Left ventricle myocardium inferior (tissue), 1 donor: ENCODE results near the gene RBPJ. TPM values are rescaled to one million over a fixed set of nuclear protein-coding genes. Genes with fewer than 3 reads are reported as not detected.
"Not testable (repeated sequence)": the region's sequence is repeated elsewhere in the genome, so short reads cannot be mapped to it uniquely, and the experiment has no call there.

ENCODE experiments used
- DNase-seq: peaks from one replicate; pipeline ENCODE4 v3.0.0-alpha.2; 2020
- H3K27ac ChIP-seq: fragments of 200-600 bp; replicated peaks from 2 replicates; pipeline ENCODE4 v1.8.0; 2021
- H3K27me3 ChIP-seq: fragments of 200-600 bp; 2 replicates; pipeline ENCODE4 v1.8.0; 2021; ENCODE audit warnings: low read depth
- H3K36me3 ChIP-seq: fragments of 200-600 bp; 2 replicates; pipeline ENCODE4 v1.8.0; 2021
- H3K4me1 ChIP-seq: fragments of 200-600 bp; 2 replicates; pipeline ENCODE4 v1.8.0; 2021
- H3K4me3 ChIP-seq: fragments of 200-600 bp; 2 replicates; pipeline ENCODE4 v1.8.0; 2021; ENCODE audit warnings: mild to moderate bottlenecking, moderate library complexity
- H3K9me3 ChIP-seq: fragments of 200-600 bp; replicated peaks from 2 replicates; pipeline ENCODE4 v1.8.0; 2021
- CTCF ChIP-seq: fragments of 200-600 bp; IDR thresholded peaks from 2 replicates; pipeline ENCODE4 v1.8.0; 2021; ENCODE audit warnings: antibody characterized with exemption, mild to moderate bottlenecking, borderline replicate concordance
- intact Hi-C: fragments of 100-400 bp; cut with micrococcal nuclease; formaldehyde crosslinking; loops from one replicate; pipeline ENCODE4 v1.11.0; 2022
- total RNA-seq: library from RNA; stranded (reverse); fragmentation: NEBNext Ultra II Directional; extraction: Animal tissue kit (Norgen Biotek cat#: 25700); gene quantifications from one replicate; pipeline ENCODE4 v1.2.1, GENCODE V29; 2021
- donor health status: DM: no; HTN: yes; CAD: no; lungs with severe emphysema.

RBPJ gene
- total RNA-seq, 1 donor from 2014 or later, result 36.5 TPM

- no peaks in the 10 kb centered on the region for H3K9me3 ChIP-seq
- no peak overlapping the region for H3K27ac ChIP-seq
- no peaks in the 10 kb centered on the region for H3K27me3 ChIP-seq
- no peak for TF ChIP-seq CTCF
- no peak for DNase-seq
- H3K4me1 ChIP-seq, result peaks cover 58% of the 10 kb centered on the region
- no peak overlapping the region for H3K4me3 ChIP-seq
- intact Hi-C loops, result no loop called here
- no peaks in the 10 kb centered on the region for H3K36me3 ChIP-seq
These were observed 28.7 kb downstream of the RBPJ start for GRCh38 chr4:26349496-26349895.

GRCh38 chr4:26351685-26352084 is 30.9 kb downstream of the RBPJ start:
- no peaks in the 10 kb centered on the region for H3K27me3 ChIP-seq
- DNase-seq, result no peak
- no peak overlapping the region for H3K27ac ChIP-seq
- no peak overlapping the region for H3K4me3 ChIP-seq
- no peaks in the 10 kb centered on the region for H3K9me3 ChIP-seq
- intact Hi-C loops, result no loop called here
- no peak for TF ChIP-seq CTCF
- H3K36me3 ChIP-seq, result no peaks in the 10 kb centered on the region
- H3K4me1 ChIP-seq, result peaks cover 54% of the 10 kb centered on the region

GRCh38 chr4:26354491-26354890 is 33.7 kb downstream of the RBPJ start:
- no peaks in the 10 kb centered on the region for H3K36me3 ChIP-seq
- H3K27me3 ChIP-seq, result no peaks in the 10 kb centered on the region
- no peaks in the 10 kb centered on the region for H3K9me3 ChIP-seq
- no peak for DNase-seq
- H3K27ac ChIP-seq, result no peak overlapping the region
- H3K4me3 ChIP-seq, result no peak overlapping the region
- intact Hi-C loops, result no loop called here
- H3K4me1 ChIP-seq, result peaks cover 49% of the 10 kb centered on the region
- TF ChIP-seq CTCF, result no peak

GRCh38 chr4:26355392-26356052 is 34.7 kb downstream of the RBPJ start:
- Histone ChIP-seq H3K27ac (no peak overlapping the region), H3K36me3 (no peaks in the 10 kb centered on the region), H3K4me3 (no peak overlapping the region), H3K9me3 (no peaks in the 10 kb centered on the region), H3K4me1 (peaks cover 47% of the 10 kb centered on the region), H3K27me3 (no peaks in the 10 kb centered on the region)
- no peak for TF ChIP-seq CTCF
- intact Hi-C loops, result no loop called here
- DNase-seq, result no peak

GRCh38 chr4:26356081-26356501 is 35.3 kb downstream of the RBPJ start:
- TF ChIP-seq CTCF, result no peak
- H3K27ac ChIP-seq, result no peak overlapping the region
- no peaks in the 10 kb centered on the region for H3K36me3 ChIP-seq
- no peaks in the 10 kb centered on the region for H3K27me3 ChIP-seq
- DNase-seq, result no peak
- peaks cover 51% of the 10 kb centered on the region for H3K4me1 ChIP-seq
- intact Hi-C loops, result no loop called here
- no peaks in the 10 kb centered on the region for H3K9me3 ChIP-seq
- H3K4me3 ChIP-seq, result no peak overlapping the region

GRCh38 chr4:26359521-26359920 is 38.7 kb downstream of the RBPJ start:
- H3K4me3 ChIP-seq, DNase-seq, intact Hi-C loops, H3K27me3 ChIP-seq, H3K27ac ChIP-seq, H3K9me3 ChIP-seq, H3K36me3 ChIP-seq: not testable (repeated sequence)
- H3K4me1 ChIP-seq, result peaks cover 45% of the 10 kb centered on the region
